Measurements from ENCODE around the gene MINDY4.

GRCh38 chr7:30852744-30853288 lies 81.6 kb downstream of the MINDY4 start:
- TF ChIP-seq CTCF (conservative IDR thresholded peaks at IDR 0.05; ENCODE audit: low read depth, low read length) (no peak), EZH2 (IDR thresholded peaks at IDR 0.05; ENCODE audit: low read length, unreplicated experiment) (no peak)

Measured in PC-3 (cell line).